Colonic mucosa (tissue), 4 donors: Measurements from ENCODE around the gene NR1H3. TPM values are rescaled to one million over a fixed set of nuclear protein-coding genes. Genes with fewer than 3 reads are reported as not detected.

Experiments
- DNase-seq: peaks from one replicate; pipeline ENCODE4 v3.0.0-alpha.2; 2020
- H3K27ac ChIP-seq: fragments of 200-600 bp; one replicate; pipeline ENCODE4 v1.8.0; 2021
- H3K27me3 ChIP-seq: fragments of 200-600 bp; one replicate; pipeline ENCODE4 v1.8.0; 2021
- H3K36me3 ChIP-seq: fragments of 200-600 bp; one replicate; pipeline ENCODE4 v1.8.0; 2021
- H3K4me1 ChIP-seq: fragments of 200-600 bp; one replicate; pipeline ENCODE4 v1.8.0; 2021; ENCODE audit warnings: mild to moderate bottlenecking
- H3K4me3 ChIP-seq: fragments of 200-600 bp; one replicate; pipeline ENCODE4 v1.8.0; 2021
- H3K9ac ChIP-seq, 2 donors: one replicate each; pipeline ENCODE4 v1.7.0; 2013; ENCODE audit warnings: control low read depth in 2 of 2, low read depth in 2 of 2, low read length in 2 of 2
- H3K9me3 ChIP-seq: fragments of 200-600 bp; one replicate; pipeline ENCODE4 v1.8.0; 2021
- CTCF ChIP-seq: fragments of 200-600 bp; IDR thresholded peaks from one replicate; pipeline ENCODE4 v1.8.0; 2022; ENCODE audit warnings: antibody characterized with exemption, mild to moderate bottlenecking
- intact Hi-C: fragments of 100-400 bp; cut with DNase I; formaldehyde crosslinking; loops from one replicate; pipeline ENCODE4 v1.14.1; 2022
- total RNA-seq, 2 donors: library from RNA; stranded (reverse); fragmentation: NEBNext Ultra II Directional in 1 of 2; extraction: Animal tissue kit (Norgen Biotek cat#: 25700) in 1 of 2; gene quantifications; one replicate each; pipeline ENCODE4 v1.2.1, GENCODE V29; 2021
- donor health status: healthy.
- donor health status: DM: no; HTN: no; CAD: no.
- donor health status: DM: no; HTN: no; CAD: no.

The NR1H3 gene
- total RNA-seq, 2 donors from 2014 or later = 28.3 to 43.1 TPM

- Histone ChIP-seq H3K9me3 (no peaks in the 10 kb centered on the region), H3K4me1 (no peaks in the 10 kb centered on the region), H3K27ac (no peak overlapping the region), H3K9ac (no peak overlapping the region), H3K36me3 (peaks cover 24% of the 10 kb centered on the region), H3K4me3 (no peak overlapping the region), H3K27me3 (no peaks in the 10 kb centered on the region)
- DNase-seq = no peak
- TF ChIP-seq CTCF = no peak
- intact Hi-C loops = no loop called here
Measured at GRCh38 chr11:47289856-47290255, 32.1 kb downstream of the NR1H3 start.

GRCh38 chr11:47295385-47295784 is 37.6 kb downstream of the NR1H3 start:
- Histone ChIP-seq H3K9me3 (no peaks in the 10 kb centered on the region), H3K27me3 (no peaks in the 10 kb centered on the region), H3K36me3 (peaks cover 32% of the 10 kb centered on the region), H3K4me1 (no peaks in the 10 kb centered on the region), H3K9ac (no peak overlapping the region), H3K27ac (no peak overlapping the region), H3K4me3 (no peak overlapping the region)
- TF ChIP-seq CTCF = no peak
- no peak for DNase-seq
- intact Hi-C loops = no loop called here

GRCh38 chr11:47296045-47296444 is 38.2 kb downstream of the NR1H3 start:
- DNase-seq = no peak
- no peak overlapping the region for H3K9ac ChIP-seq
- intact Hi-C loops = no loop called here
- no peak overlapping the region for H3K4me3 ChIP-seq
- no peaks in the 10 kb centered on the region for H3K27me3 ChIP-seq
- no peak overlapping the region for H3K27ac ChIP-seq
- H3K36me3 ChIP-seq = peaks cover 32% of the 10 kb centered on the region
- TF ChIP-seq CTCF = no peak
- no peaks in the 10 kb centered on the region for H3K9me3 ChIP-seq
- H3K4me1 ChIP-seq = no peaks in the 10 kb centered on the region

- Histone ChIP-seq H3K4me3 (no peak overlapping the region), H3K36me3 (peaks cover 36% of the 10 kb centered on the region), H3K27ac (no peak overlapping the region), H3K9me3 (no peaks in the 10 kb centered on the region), H3K27me3 (no peaks in the 10 kb centered on the region), H3K9ac (no peak overlapping the region), H3K4me1 (no peaks in the 10 kb centered on the region)
- intact Hi-C loops = no loop called here
- no peak for TF ChIP-seq CTCF
- DNase-seq = no peak
Measured at GRCh38 chr11:47299078-47299477, 41.3 kb downstream of the NR1H3 start.

GRCh38 chr11:47302853-47303252 is 45.1 kb downstream of the NR1H3 start:
- no peak for DNase-seq
- no peaks in the 10 kb centered on the region for H3K9me3 ChIP-seq
- TF ChIP-seq CTCF = no peak
- H3K27me3 ChIP-seq = no peaks in the 10 kb centered on the region
- no peak overlapping the region for H3K4me3 ChIP-seq
- no peak overlapping the region for H3K9ac ChIP-seq
- peaks cover 46% of the 10 kb centered on the region for H3K36me3 ChIP-seq
- H3K4me1 ChIP-seq = no peaks in the 10 kb centered on the region
- no peak overlapping the region for H3K27ac ChIP-seq
- intact Hi-C loops = no loop called here
